Endothelial cell of umbilical vein (primary cell): Measurements from ENCODE around the gene DNAAF5.

Source experiments
- CTCF ChIP-seq, 2 donors: IDR thresholded peaks; 1 replicate in 1 of 2; 2 replicates in 1 of 2; pipeline ENCODE4 v1.5.1; 2011; ENCODE audit warnings: low read length in 2 of 2, mild to moderate bottlenecking in 2 of 2, moderate library complexity in 2 of 2, control low read depth in 1 of 2, inconsistent platforms in 1 of 2, low read depth in 1 of 2; ENCODE audit not compliant: insufficient read depth in 1 of 2; ENCODE audit errors: extremely low read depth in 1 of 2
- FOS ChIP-seq: IDR thresholded peaks from 2 replicates; pipeline ENCODE4 v1.6.1; 2011; ENCODE audit warnings: mild to moderate bottlenecking, low read length, moderate library complexity, borderline replicate concordance; ENCODE audit not compliant: insufficient read depth

DNA sequence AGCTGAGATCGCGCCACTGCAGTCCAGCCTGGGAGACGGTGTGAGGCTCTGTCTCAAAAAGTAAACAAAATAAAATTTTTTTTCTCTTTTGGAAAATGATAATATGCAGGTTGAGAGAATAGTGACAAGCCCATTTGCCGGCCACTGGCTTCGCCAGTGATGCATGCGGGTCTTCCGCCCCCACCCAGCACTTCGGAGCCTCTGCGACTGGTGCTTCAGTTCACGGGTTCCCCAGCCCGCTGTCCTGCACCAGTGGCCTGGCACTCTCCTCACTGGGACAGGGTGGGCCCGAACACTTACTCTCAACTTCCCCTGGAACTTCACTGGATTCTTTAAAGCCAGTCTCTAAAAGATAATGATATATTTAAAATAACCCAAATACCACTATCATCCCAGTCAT lies 108.5 kb downstream of the DNAAF5 start:
- TF ChIP-seq CTCF (IDR thresholded peaks at IDR 0.05; ENCODE audit: extremely low read depth in 1 of 2, insufficient read depth in 1 of 2, low read depth in 1 of 2, low read length in 2 of 2): no peak
- no peak for TF ChIP-seq FOS
